Endothelial cell of umbilical vein (primary cell): ENCODE data around the gene PRDM10. TPM values are rescaled to one million over a fixed set of nuclear protein-coding genes. Genes with fewer than 3 reads are reported as not detected.

Source experiments
- BruUV-seq: library from RNA; stranded (reverse); fragments of 400-500 nt; replicated peaks from 2 replicates; lab custom pipeline; 2021; lab: Mats Ljungman, UMichigan
- CTCF ChIA-PET: fragments of 300-600, 350-600 bp; sonication (Branson Sonifier 250); formaldehyde crosslinking; loops from one replicate; lab custom pipeline; 2021; ENCODE audit warnings: antibody characterized with exemption, inconsistent platforms; lab: Charles Lee
- POLR2A ChIA-PET: fragments of 300-600, 350-600 bp; sonication (Branson Sonifier 250); formaldehyde crosslinking; loops from one replicate; lab custom pipeline; 2021; ENCODE audit warnings: antibody characterized with exemption, inconsistent platforms; lab: Charles Lee
- DNase-seq: peaks from one replicate; pipeline ENCODE4 v3.0.0-alpha.2; 2011; ENCODE audit warnings: low read depth, low spot score
- FAIRE-seq: peaks from 2 replicates; lab custom pipeline; 2011; peaks lifted over from hg19 to GRCh38; lab: Jason Lieb, UNC
- H2AFZ ChIP-seq: 2 replicates; pipeline ENCODE4 v1.6.0; 2012; ENCODE audit warnings: low read depth, low read length, control low read depth, inconsistent platforms
- H3K27ac ChIP-seq: 2 replicates; pipeline ENCODE4 v1.5.1; 2011; ENCODE audit warnings: low read depth, mild to moderate bottlenecking, control low read depth, low read length, moderate library complexity; ENCODE audit not compliant: insufficient read depth
- H3K27me3 ChIP-seq, 2 experiments: 2 replicates each; pipeline versions ENCODE4 v1.6.0 to v1.6.1; 2011; ENCODE audit warnings: low read length in 2 of 2, mixed read lengths in 1 of 2; ENCODE audit not compliant: control insufficient read depth in 2 of 2, insufficient read depth in 2 of 2
- H3K36me3 ChIP-seq, 2 experiments: 2 replicates in 1 of 2; 3 replicates in 1 of 2; pipeline ENCODE4 v1.5.1; 2011; ENCODE audit warnings: low read length in 2 of 2, mild to moderate bottlenecking in 1 of 2, moderate library complexity in 1 of 2; ENCODE audit not compliant: control insufficient read depth in 2 of 2, insufficient read depth in 2 of 2; ENCODE audit errors: extremely low read depth in 1 of 2
- H3K4me1 ChIP-seq: 3 replicates; pipeline ENCODE4 v1.5.1; 2011; ENCODE audit warnings: mild to moderate bottlenecking, low read length; ENCODE audit not compliant: control insufficient read depth, insufficient read depth; ENCODE audit errors: extremely low read depth
- H3K4me2 ChIP-seq: 2 replicates; pipeline ENCODE4 v1.6.1; 2011; ENCODE audit warnings: low read length, control low read depth, mixed read lengths; ENCODE audit not compliant: insufficient read depth
- H3K4me3 ChIP-seq, 3 experiments: fragments of 200-600 bp in 1 of 3; sonication (generic), shearing (Covaris generic) in 1 of 3; replicated peaks in 1 of 3; 2 replicates each; pipeline ENCODE4 v1.5.1; 2011 to 2016; ENCODE audit warnings: control low read depth in 3 of 3, low read length in 3 of 3, mild to moderate bottlenecking in 2 of 3, inconsistent platforms in 1 of 3, low read depth in 1 of 3, moderate library complexity in 1 of 3; ENCODE audit not compliant: insufficient read depth in 1 of 3
- H3K79me2 ChIP-seq: 2 replicates; pipeline ENCODE4 v1.6.0; 2012; ENCODE audit warnings: low read length, inconsistent platforms; ENCODE audit not compliant: control insufficient read depth, insufficient read depth
- H3K9ac ChIP-seq: replicated peaks from 2 replicates; pipeline ENCODE3; 2011; ENCODE audit warnings: low read length, control low read depth; ENCODE audit not compliant: insufficient read depth; ENCODE audit errors: extremely low read depth
- H3K9me1 ChIP-seq: replicated peaks from 3 replicates; pipeline ENCODE4 v1.6.0; 2011; ENCODE audit warnings: mild to moderate bottlenecking, low read length; ENCODE audit not compliant: control insufficient read depth, insufficient read depth; ENCODE audit errors: extremely low read depth
- H3K9me3 ChIP-seq: replicated peaks from 2 replicates; pipeline ENCODE4 v1.5.1; 2012; ENCODE audit warnings: low read length, inconsistent platforms; ENCODE audit not compliant: control insufficient read depth, insufficient read depth
- H4K20me1 ChIP-seq: replicated peaks from 2 replicates; pipeline ENCODE3; 2011; ENCODE audit warnings: mild to moderate bottlenecking, low read length; ENCODE audit not compliant: control insufficient read depth, insufficient read depth; ENCODE audit errors: extremely low read depth
- CTCF ChIP-seq, 2 donors: IDR thresholded peaks; 1 replicate in 1 of 2; 2 replicates in 1 of 2; pipeline ENCODE4 v1.5.1; 2011; ENCODE audit warnings: low read length in 2 of 2, mild to moderate bottlenecking in 2 of 2, moderate library complexity in 2 of 2, control low read depth in 1 of 2, inconsistent platforms in 1 of 2, low read depth in 1 of 2; ENCODE audit not compliant: insufficient read depth in 1 of 2; ENCODE audit errors: extremely low read depth in 1 of 2
- EZH2 ChIP-seq: IDR thresholded peaks from 2 replicates; pipeline ENCODE4 v1.6.1; 2012; ENCODE audit warnings: borderline replicate concordance, low read depth, mild to moderate bottlenecking, moderate library complexity, low read length, inconsistent platforms; ENCODE audit not compliant: severe bottlenecking
- FOS ChIP-seq: IDR thresholded peaks from 2 replicates; pipeline ENCODE4 v1.6.1; 2011; ENCODE audit warnings: mild to moderate bottlenecking, low read length, moderate library complexity, borderline replicate concordance; ENCODE audit not compliant: insufficient read depth
- GATA2 ChIP-seq: IDR thresholded peaks from 2 replicates; pipeline ENCODE4 v1.7.0; 2011; ENCODE audit warnings: low read depth, mild to moderate bottlenecking, moderate library complexity, mixed read lengths, low read length; ENCODE audit not compliant: insufficient read length, insufficient read depth
- JUN ChIP-seq: IDR thresholded peaks from 2 replicates; pipeline ENCODE4 v1.6.1; 2011; ENCODE audit warnings: borderline replicate concordance, low read depth; ENCODE audit not compliant: insufficient read length, insufficient read depth
- MAX ChIP-seq: IDR thresholded peaks from 2 replicates; pipeline ENCODE4 v1.6.1; 2011; ENCODE audit not compliant: insufficient read depth, insufficient read length
- MYC ChIP-seq: IDR thresholded peaks from one replicate; pipeline ENCODE4 v1.6.1; 2011; ENCODE audit warnings: mild to moderate bottlenecking, low read depth, low read length
- POLR2A ChIP-seq: IDR thresholded peaks from 2 replicates; pipeline ENCODE4 v1.6.1; 2012; ENCODE audit warnings: low read depth, mild to moderate bottlenecking, control low read depth, low read length
- POLR2AphosphoS5 ChIP-seq: IDR thresholded peaks from 2 replicates; pipeline ENCODE4 v1.6.1; 2012; ENCODE audit warnings: low read depth, mild to moderate bottlenecking, control low read depth, low read length, moderate library complexity; ENCODE audit not compliant: insufficient read depth
- dilution Hi-C: fragments of 300-500 bp; cut with MboI; formaldehyde crosslinking; loops from one replicate; pipeline ENCODE4 v1.15.0; 2019; ENCODE audit warnings: low sequenced_read_pairs; ENCODE audit not compliant: extremely low pct_ligation_motif_present
- intact Hi-C: fragments of 100-400 bp; cut with micrococcal nuclease; formaldehyde crosslinking; loops from one replicate; pipeline ENCODE4 v1.10.0; 2022
- polyA plus RNA-seq, 4 experiments: library from polyadenylated mRNA; depleted of rRNA in 3 of 4; stranded (reverse) in 3 of 4; unstranded in 1 of 4; fragments of >200 nt; gene quantifications; 2 replicates each; pipeline versions ENCODE4 v1.2.1 to v1.2.3, GENCODE V29; 2011 to 2012; ENCODE audit warnings: missing spikeins in 1 of 4
- total RNA-seq: library from RNA; stranded (reverse); gene quantifications from 2 replicates; pipeline ENCODE4 v1.2.3, GENCODE V29; 2021

PRDM10 gene
- total and polyA plus RNA-seq, 2 donors (not counting 3 experiments of a cell fraction or from before 2014, with no cell fraction given) = 9.6 to 13.0 TPM

GRCh38 chr11:129852125-129852740 lies 150.4 kb downstream of the PRDM10 start:
- dilution Hi-C loops = no loop called here
- POLR2A ChIA-PET = no interaction called here
- no TSS peak for BruUV-seq
- Histone ChIP-seq H3K4me2 (no peak overlapping the region), H3K4me1 (no peaks in the 10 kb centered on the region), H3K36me3 (no peaks in the 10 kb centered on the region), H3K9ac (no peak overlapping the region), H2AFZ (no peak overlapping the region), H3K79me2 (no peaks in the 10 kb centered on the region), H4K20me1 (no peaks in the 10 kb centered on the region), H3K9me1 (no peaks in the 10 kb centered on the region), H3K27ac (no peak overlapping the region), H3K4me3 (no peak overlapping the region), H3K9me3 (no peaks in the 10 kb centered on the region), H3K27me3 (no peaks in the 10 kb centered on the region)
- DNase-seq (no peak), FAIRE-seq (no peak)
- CTCF ChIA-PET = no interaction called here
- no peak for TF ChIP-seq POLR2AphosphoS5
- TF ChIP-seq JUN = no peak
- TF ChIP-seq MYC = no peak
- no peak for TF ChIP-seq FOS
- no peak for TF ChIP-seq MAX
- TF ChIP-seq EZH2 = no peak
- TF ChIP-seq GATA2 = no peak
- TF ChIP-seq POLR2A = no peak
- no peak for TF ChIP-seq CTCF (IDR thresholded peaks at IDR 0.05; ENCODE audit: extremely low read depth in 1 of 2, insufficient read depth in 1 of 2, low read depth in 1 of 2, low read length in 2 of 2)
- intact Hi-C loops = no loop called here

Other genes with a start within 250 kb of the PRDM10 start
- not detected in 2 replicates for gene TMEM45B, start 187.0 kb downstream of the PRDM10 start, total RNA-seq
- 0.08 and 0.18 TPM in 2 replicates for gene TMEM45B, start 187.0 kb downstream of the PRDM10 start, polyA plus RNA-seq
- 30.1 and 30.6 TPM in 2 replicates for gene NFRKB, start 107.3 kb downstream of the PRDM10 start, total RNA-seq
- 20.0 and 21.7 TPM in 2 replicates for gene NFRKB, start 107.3 kb downstream of the PRDM10 start, polyA plus RNA-seq
- 503 and 543 TPM in 2 replicates for gene APLP2, start 67.1 kb upstream of the PRDM10 start, total RNA-seq
- 433 and 493 TPM in 2 replicates for gene APLP2, start 67.1 kb upstream of the PRDM10 start, polyA plus RNA-seq
- gene ST14, start 156.9 kb upstream of the PRDM10 start, total RNA-seq = not detected in 2 replicates
- gene ST14, start 156.9 kb upstream of the PRDM10 start, polyA plus RNA-seq = 0.08 TPM in 2 replicates